COLO668 (cell line): Measurements from ENCODE around the gene CDKN1B.

ENCODE experiments used
- DNase-seq: peaks from one replicate; lab custom pipeline; 2025; ENCODE audit not compliant: unreplicated experiment; lab: John Stamatoyannopoulos, UW

Gene CDKN1B

GRCh38 chr12:12755923-12756322, 38.8 kb downstream of the CDKN1B start:
- DNase-seq = no peak

GRCh38 chr12:12757121-12757520, 40.0 kb downstream of the CDKN1B start:
- DNase-seq = no peak

- DNase-seq = no peak
These were observed 42.2 kb downstream of the CDKN1B start for GRCh38 chr12:12759234-12759915.

- no peak for DNase-seq
These were observed 47.7 kb downstream of the CDKN1B start for GRCh38 chr12:12764824-12765223.

- DNase-seq = no peak
These were observed 53.1 kb downstream of the CDKN1B start for GRCh38 chr12:12770262-12770661.
